HCT116 (cell line): ENCODE results near the gene HES6.

Experiments used
- CEBPB ChIP-seq: IDR thresholded peaks from 2 replicates; pipeline ENCODE4 v1.6.1; 2012; ENCODE audit warnings: low read depth
- CTCF ChIP-seq, 3 experiments: fragments of 200-600 bp in 1 of 3; sonication (generic) in 1 of 3; IDR thresholded peaks in 2 of 3; conservative IDR thresholded peaks in 1 of 3; 2 replicates each; pipeline ENCODE4 v1.5.1; 2012 to 2017; ENCODE audit warnings: low read depth in 2 of 3, low read length in 2 of 3, antibody characterized with exemption in 1 of 3, borderline replicate concordance in 1 of 3, control low read depth in 1 of 3, mild to moderate bottlenecking in 1 of 3, mixed read lengths in 1 of 3, mixed run types in 1 of 3, moderate library complexity in 1 of 3; ENCODE audit not compliant: insufficient read depth in 1 of 3
- JUND ChIP-seq: IDR thresholded peaks from 2 replicates; pipeline ENCODE4 v1.6.1; 2012
- ZNF274 ChIP-seq: fragments of 200-500 bp; sonication (Bioruptor generic); IDR thresholded peaks from 2 replicates; pipeline ENCODE4 v1.6.1; 2014; ENCODE audit warnings: mild to moderate bottlenecking, low read depth, low read length, inconsistent platforms

GRCh38 chr2:238260883-238261282, 21.0 kb upstream of the HES6 start:
- no peak for TF ChIP-seq CTCF (IDR thresholded peaks at IDR 0.05 in 2 of 3, conservative IDR thresholded peaks at IDR 0.05 in 1 of 3; ENCODE audit: borderline replicate concordance in 1 of 3, insufficient read depth in 1 of 3, low read depth in 2 of 3, low read length in 2 of 3)
- no peak for TF ChIP-seq JUND
- TF ChIP-seq ZNF274, result no peak
- no peak for TF ChIP-seq CEBPB
